Right atrium auricular region (tissue), 2 donors: ENCODE results near the gene TTLL9. TPM values are rescaled to one million over a fixed set of nuclear protein-coding genes. Genes with fewer than 3 reads are reported as not detected.

Source experiments
- DNase-seq: peaks from one replicate; pipeline ENCODE4 v3.0.0-alpha.2; 2019; ENCODE audit warnings: low spot score
- H3K27ac ChIP-seq, 2 donors: fragments of 200-600 bp; sonication (generic); 1 replicate in 1 of 2; 2 replicates in 1 of 2; pipeline ENCODE4 v1.5.1; 2016 to 2019
- H3K27me3 ChIP-seq, 2 donors: fragments of 200-600 bp; sonication (generic); one replicate each; pipeline versions ENCODE4 v1.5.1 to v1.6.0; 2017 to 2019
- H3K36me3 ChIP-seq: fragments of 200-600 bp; sonication (generic); one replicate; pipeline ENCODE4 v1.5.1; 2016
- H3K4me1 ChIP-seq, 2 donors: fragments of 200-600 bp; sonication (generic); one replicate each; pipeline versions ENCODE4 v1.5.1 to v1.6.0; 2017 to 2019
- H3K4me3 ChIP-seq, 2 donors: fragments of 200-600 bp; sonication (generic); 1 replicate in 1 of 2; 2 replicates in 1 of 2; pipeline ENCODE4 v1.5.1; 2017 to 2019; ENCODE audit warnings: mild to moderate bottlenecking in 1 of 2, moderate library complexity in 1 of 2
- H3K9me3 ChIP-seq, 2 donors: fragments of 200-600 bp; sonication (generic); one replicate each; pipeline ENCODE4 v1.5.1; 2019
- CTCF ChIP-seq, 2 donors: fragments of 200-600 bp; sonication (generic); IDR thresholded peaks; one replicate each; pipeline ENCODE4 v1.5.1; 2019; ENCODE audit warnings: antibody characterized with exemption in 2 of 2
- total RNA-seq, 2 donors: library from RNA; depleted of rRNA; stranded (reverse); fragments of >200 nt; gene quantifications; one replicate each; pipeline ENCODE4 v1.1.0, GENCODE V29; 2016

Gene TTLL9
- total RNA-seq, 2 donors from 2014 or later, result not detected

- Histone ChIP-seq H3K4me3 (no peak overlapping the region), H3K4me1 (no peaks in the 10 kb centered on the region), H3K27ac (no peak overlapping the region), H3K36me3 (no peaks in the 10 kb centered on the region), H3K9me3 (no peaks in the 10 kb centered on the region), H3K27me3 (no peaks in the 10 kb centered on the region)
- DNase-seq, result no peak
- TF ChIP-seq CTCF (IDR thresholded peaks at IDR 0.05), result no peak
These were observed 19.0 kb upstream of the TTLL9 start for GRCh38 chr20:31851240-31851955.

GRCh38 chr20:31853481-31853880 lies 17.0 kb upstream of the TTLL9 start:
- TF ChIP-seq CTCF (IDR thresholded peaks at IDR 0.05), result no peak
- no peak for DNase-seq
- no peaks in the 10 kb centered on the region for H3K9me3 ChIP-seq
- H3K4me1 ChIP-seq, result no peaks in the 10 kb centered on the region
- no peak overlapping the region for H3K27ac ChIP-seq
- no peak overlapping the region for H3K4me3 ChIP-seq
- no peaks in the 10 kb centered on the region for H3K36me3 ChIP-seq
- no peaks in the 10 kb centered on the region for H3K27me3 ChIP-seq

DNA sequence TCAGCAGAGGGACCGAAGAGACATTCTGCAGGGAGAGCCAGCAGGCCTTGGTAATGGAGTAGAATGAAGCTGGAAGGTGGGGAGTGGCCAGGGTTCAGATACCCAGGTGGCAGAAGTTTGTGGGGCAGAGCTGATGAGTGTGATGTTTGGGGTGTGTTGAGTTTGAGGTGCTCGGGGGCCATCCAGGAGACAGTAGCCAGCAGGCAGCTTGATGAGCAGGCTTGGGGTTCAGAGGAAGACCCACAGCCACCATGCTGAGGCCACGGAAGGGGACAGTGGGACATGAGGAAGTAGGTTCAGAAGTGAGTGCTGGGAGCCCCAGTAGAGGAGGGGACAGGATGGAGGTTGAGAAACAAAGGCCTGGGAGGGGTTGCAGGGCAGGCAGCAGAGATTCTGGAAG lies 13.9 kb upstream of the TTLL9 start:
- Histone ChIP-seq H3K27ac (no peak overlapping the region), H3K36me3 (no peaks in the 10 kb centered on the region), H3K27me3 (no peaks in the 10 kb centered on the region), H3K4me1 (peaks cover 0 to 17% of the 10 kb centered on the region in 2 donors), H3K9me3 (no peaks in the 10 kb centered on the region), H3K4me3 (no peak overlapping the region)
- TF ChIP-seq CTCF (IDR thresholded peaks at IDR 0.05), result no peak
- no peak for DNase-seq

DNA sequence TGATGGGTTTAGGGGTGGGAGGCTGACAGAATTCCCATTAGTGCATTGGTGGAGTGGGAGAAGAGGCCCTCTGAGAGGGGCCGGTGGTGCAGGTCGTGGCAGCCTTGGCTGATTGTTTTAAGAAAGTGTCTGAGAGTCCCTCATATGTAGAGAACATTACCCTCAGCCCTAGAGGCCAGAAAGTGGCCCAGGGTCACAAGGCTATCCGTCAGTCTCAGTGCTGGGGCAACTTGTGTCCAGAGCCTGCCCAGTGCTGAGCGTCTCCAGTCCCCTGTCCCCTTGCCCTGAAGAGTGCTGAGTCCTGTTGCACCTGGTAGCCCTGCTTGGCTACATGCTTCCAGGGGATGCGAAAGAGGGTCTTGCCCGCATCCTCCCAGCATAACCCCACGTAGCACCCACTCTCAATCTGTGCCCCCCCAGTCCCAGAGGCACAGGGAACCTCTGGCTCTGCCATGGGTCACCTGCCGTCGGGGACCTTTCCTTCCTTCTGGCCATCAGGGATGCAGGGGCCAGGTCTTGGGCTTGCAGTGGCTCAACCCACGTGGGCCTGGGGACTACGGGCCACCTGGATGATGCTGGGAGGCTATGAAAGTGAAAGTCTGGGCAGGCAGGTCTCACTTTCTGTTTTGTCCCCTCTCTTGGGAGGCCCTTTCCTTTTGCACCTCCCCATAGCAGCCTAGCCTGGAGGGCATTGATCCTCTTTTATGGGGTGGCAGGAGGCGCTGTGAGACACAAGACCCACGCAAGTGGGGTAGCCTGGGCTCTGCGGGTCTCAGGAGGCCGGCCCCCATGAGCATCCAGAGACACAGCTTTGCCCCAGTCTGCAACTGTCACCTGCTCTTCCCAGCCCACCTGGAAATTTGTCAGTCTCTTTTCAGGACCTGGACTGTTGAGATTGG lies 12.3 kb upstream of the TTLL9 start:
- no peaks in the 10 kb centered on the region for H3K27me3 ChIP-seq
- no peak overlapping the region for H3K4me3 ChIP-seq

GRCh38 chr20:31858760-31859083 lies 11.7 kb upstream of the TTLL9 start:
- Histone ChIP-seq H3K9me3 (no peaks in the 10 kb centered on the region), H3K4me1 (peaks cover 0 to 21% of the 10 kb centered on the region in 2 donors), H3K27me3 (no peaks in the 10 kb centered on the region), H3K27ac (no peak overlapping the region), H3K36me3 (no peaks in the 10 kb centered on the region), H3K4me3 (no peak overlapping the region)
- no peak for DNase-seq
- TF ChIP-seq CTCF (IDR thresholded peaks at IDR 0.05), result no peak

More for the DNA sequence above, 12.3 kb upstream of the TTLL9 start:
- Histone ChIP-seq H3K9me3 (no peaks in the 10 kb centered on the region), H3K4me1 (peaks cover 0 to 21% of the 10 kb centered on the region in 2 donors), H3K27ac (no peak overlapping the region), H3K36me3 (no peaks in the 10 kb centered on the region)
- DNase-seq, result no peak
- no peak for TF ChIP-seq CTCF (IDR thresholded peaks at IDR 0.05)
